HG03280 (cell line): ENCODE data around the gene CRACDL.
"Not testable (repeated sequence)": the region's sequence is repeated elsewhere in the genome, so short reads cannot be mapped to it uniquely, and the experiment has no call there.

Experiments
- ATAC-seq: cut with Tn5 transposase; IDR thresholded peaks from one replicate; pipeline ENCODE4 v1.9.1; 2021; ENCODE audit warnings: mild to moderate bottlenecking, moderate library complexity; ENCODE audit not compliant: unreplicated experiment

CRACDL gene

GRCh38 chr2:98759827-98760625, 176.0 kb downstream of the CRACDL start:
- no peak for ATAC-seq

GRCh38 chr2:98759338-98759737, 176.7 kb downstream of the CRACDL start:
- ATAC-seq = no peak

GRCh38 chr2:98757904-98758421, 178.1 kb downstream of the CRACDL start:
- no peak for ATAC-seq

- no peak for ATAC-seq
Measured at GRCh38 chr2:98753801-98754200, 182.2 kb downstream of the CRACDL start.

GRCh38 chr2:98752711-98753110, 183.3 kb downstream of the CRACDL start:
- not testable (repeated sequence) for ATAC-seq

- no peak for ATAC-seq
Measured at GRCh38 chr2:98751748-98752147, 184.3 kb downstream of the CRACDL start.

- no peak for ATAC-seq
Measured at GRCh38 chr2:98750593-98751282, 185.3 kb downstream of the CRACDL start.

- no peak for ATAC-seq
Measured at GRCh38 chr2:98749066-98749450, 187.0 kb downstream of the CRACDL start.

GRCh38 chr2:98748292-98749065, 187.5 kb downstream of the CRACDL start:
- ATAC-seq = no peak

GRCh38 chr2:98747888-98748287, 188.1 kb downstream of the CRACDL start:
- ATAC-seq = no peak

GRCh38 chr2:98746426-98746825, 189.6 kb downstream of the CRACDL start:
- no peak for ATAC-seq

GRCh38 chr2:98744595-98744994, 191.4 kb downstream of the CRACDL start:
- ATAC-seq = no peak
